Kidney capillary endothelial cell (primary cell): Measurements from ENCODE around the gene RTP4.
"Not testable (repeated sequence)": the region's sequence is repeated elsewhere in the genome, so short reads cannot be mapped to it uniquely, and the experiment has no call there.

Experiments
- DNase-seq: peaks from one replicate; pipeline ENCODE4 v3.0.0-alpha.2; 2018; ENCODE audit warnings: low spot score

RTP4 gene

GRCh38 chr3:187369089-187369447 is 883 bp downstream of the RTP4 start:
- no peak for DNase-seq

GRCh38 chr3:187370051-187370450 is 1.9 kb downstream of the RTP4 start:
- no peak for DNase-seq

GRCh38 chr3:187375581-187375980 is 7.4 kb downstream of the RTP4 start:
- no peak for DNase-seq

- no peak for DNase-seq
Measured at GRCh38 chr3:187377842-187378241, 9.7 kb downstream of the RTP4 start.

GRCh38 chr3:187382609-187383151 is 14.5 kb downstream of the RTP4 start:
- no peak for DNase-seq

- DNase-seq: no peak
Measured at GRCh38 chr3:187383246-187383645, 15.1 kb downstream of the RTP4 start.

- DNase-seq: no peak
Measured at GRCh38 chr3:187385296-187385695, 17.1 kb downstream of the RTP4 start.

- no peak for DNase-seq
Measured at GRCh38 chr3:187396661-187397060, 28.5 kb downstream of the RTP4 start.

GRCh38 chr3:187398955-187399354 is 30.8 kb downstream of the RTP4 start:
- DNase-seq: no peak

- no peak for DNase-seq
Measured at GRCh38 chr3:187400756-187401155, 32.6 kb downstream of the RTP4 start.

GRCh38 chr3:187401856-187402255 is 33.7 kb downstream of the RTP4 start:
- DNase-seq: no peak

- DNase-seq: peak; percentile 4
Measured at GRCh38 chr3:187403768-187404288, 35.6 kb downstream of the RTP4 start.

- no peak for DNase-seq
Measured at GRCh38 chr3:187406927-187407326, 38.7 kb downstream of the RTP4 start.

GRCh38 chr3:187411991-187412781 is 44.0 kb downstream of the RTP4 start:
- DNase-seq: not testable (repeated sequence)
